BLaER1 treated with 17β-estradiol and CSF1 and Interleukin-3, amounts not matched to agents 10 nM and 100 nM (cell line): ENCODE measurements around the gene ULK1.
"Not testable (repeated sequence)": the region's sequence is repeated elsewhere in the genome, so short reads cannot be mapped to it uniquely, and the experiment has no call there.

Experiments
- H3K27ac ChIP-seq, 11 experiments: shearing (Covaris generic); formaldehyde crosslinking; 2 replicates each; pipeline ENCODE4 v1.8.1; 2022
- H3K27me3 ChIP-seq, 11 experiments: shearing (Covaris generic); formaldehyde crosslinking; 2 replicates each; pipeline ENCODE4 v1.8.1; 2022
- H3K36me3 ChIP-seq, 11 experiments: shearing (Covaris generic); formaldehyde crosslinking; 2 replicates each; pipeline ENCODE4 v1.8.1; 2022
- H3K4me1 ChIP-seq, 10 experiments: shearing (Covaris generic); formaldehyde crosslinking; 2 replicates each; pipeline ENCODE4 v1.8.1; 2022
- H3K4me2 ChIP-seq, 11 experiments: shearing (Covaris generic); formaldehyde crosslinking; 2 replicates each; pipeline ENCODE4 v1.8.1; 2022
- H3K4me3 ChIP-seq, 10 experiments: shearing (Covaris generic); formaldehyde crosslinking; 2 replicates each; pipeline ENCODE4 v1.8.1; 2022
- H3K9ac ChIP-seq, 11 experiments: shearing (Covaris generic); formaldehyde crosslinking; 2 replicates each; pipeline ENCODE4 v1.8.1; 2022
- H3K9me3 ChIP-seq, 11 experiments: shearing (Covaris generic); formaldehyde crosslinking; replicated peaks in 1 of 11; 2 replicates each; pipeline ENCODE4 v1.8.1; 2022
- H4K20me1 ChIP-seq, 11 experiments: shearing (Covaris generic); formaldehyde crosslinking; 2 replicates each; pipeline ENCODE4 v1.8.1; 2022
- Cebpa-rat ChIP-seq, 11 experiments: shearing (Covaris generic); IDR thresholded peaks; 2 replicates each; pipeline ENCODE4 v1.8.1; 2022

Gene ULK1

DNA sequence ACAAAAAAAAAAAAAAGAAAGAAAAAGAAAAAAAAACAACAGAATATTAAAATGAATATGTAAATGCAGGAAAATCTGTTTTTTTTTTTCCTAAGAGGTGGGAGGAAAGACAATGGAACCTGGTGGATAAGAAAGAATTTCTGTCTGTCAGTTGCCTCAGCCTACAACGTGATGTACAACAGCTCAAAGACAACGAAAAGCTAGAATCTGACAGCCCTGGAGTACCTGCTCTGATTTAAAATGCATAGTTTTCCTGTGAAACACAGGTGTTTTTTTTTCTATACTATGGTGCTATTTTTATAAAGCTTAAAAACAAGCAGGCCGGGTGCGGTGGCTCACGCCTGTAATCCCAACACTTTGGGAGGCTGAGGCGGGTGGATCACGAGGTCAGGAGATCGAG is 30.0 kb upstream of the ULK1 start:
- Histone ChIP-seq H3K27ac (no peak overlapping the region), H3K36me3 (no peaks in the 10 kb centered on the region), H3K9ac (no peak overlapping the region), H3K4me1 (peaks cover 9 to 53% (median 36%) of the 10 kb centered on the region in 10 experiments), H3K4me2 (no peak overlapping the region), H3K4me3 (no peak overlapping the region), H3K9me3 (no peaks in the 10 kb centered on the region), H4K20me1 (no peaks in the 10 kb centered on the region), H3K27me3 (no peaks in the 10 kb centered on the region)
- no peak for TF ChIP-seq Cebpa-rat (IDR thresholded peaks at IDR 0.05)

DNA sequence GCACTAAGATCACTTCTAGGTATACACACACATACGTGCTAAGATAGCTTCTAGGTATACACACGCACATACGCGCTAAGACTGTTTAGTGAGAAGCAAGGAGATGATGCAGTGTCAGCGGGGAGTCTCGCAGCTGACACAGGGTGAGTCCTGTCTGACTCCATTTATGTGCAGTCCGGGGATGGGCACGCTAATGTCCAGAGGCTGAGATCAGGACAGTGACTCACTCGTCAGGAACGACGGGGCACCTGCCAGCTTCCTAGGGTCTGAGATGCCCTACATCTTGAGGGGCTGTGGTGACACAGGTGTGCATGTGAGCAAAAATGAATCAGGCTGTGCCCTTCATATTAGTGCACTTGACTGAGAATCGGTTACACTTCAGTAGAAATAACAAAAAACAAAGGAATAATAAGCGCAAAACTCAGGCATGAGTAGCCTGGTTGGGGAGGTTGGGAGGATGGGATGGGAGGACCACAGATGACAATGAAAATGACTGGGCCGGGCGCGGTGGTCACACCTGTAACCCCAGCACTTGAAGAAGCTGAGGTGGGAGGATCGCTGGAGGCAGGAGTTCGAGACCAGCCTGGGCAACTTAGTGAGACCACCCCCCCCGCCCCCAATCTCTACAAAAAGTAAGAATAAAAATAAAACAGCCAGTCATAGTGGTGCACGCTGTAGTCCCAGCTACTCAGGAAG is 29.1 kb upstream of the ULK1 start:
- Histone ChIP-seq H3K9ac (no peak overlapping the region), H3K27ac (no peak overlapping the region), H3K4me2 (no peak overlapping the region), H3K9me3 (no peaks in the 10 kb centered on the region), H3K4me1 (peaks cover 8 to 52% (median 35%) of the 10 kb centered on the region in 10 experiments), H3K36me3 (no peaks in the 10 kb centered on the region), H4K20me1 (no peaks in the 10 kb centered on the region), H3K27me3 (no peaks in the 10 kb centered on the region), H3K4me3 (no peak overlapping the region)
- TF ChIP-seq Cebpa-rat (IDR thresholded peaks at IDR 0.05): no peak

DNA sequence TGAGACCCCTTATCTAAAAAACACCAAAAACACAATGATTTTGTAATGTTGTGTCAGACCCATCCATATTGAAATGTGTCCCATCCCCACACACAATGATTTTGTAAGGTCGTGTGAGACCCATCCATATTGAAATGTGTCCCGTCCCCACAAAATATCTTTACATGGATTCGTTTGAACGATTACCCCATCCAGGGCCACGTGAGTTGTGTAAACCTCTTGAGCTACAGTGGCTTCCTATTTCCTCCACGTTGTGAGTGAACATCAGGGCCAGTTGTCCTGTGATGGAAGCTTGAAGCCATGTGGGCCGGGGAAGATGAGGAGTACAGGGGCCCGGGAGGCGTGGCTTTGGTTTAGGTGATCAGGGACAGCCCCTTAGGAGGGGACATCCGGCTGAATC is 27.0 kb upstream of the ULK1 start:
- H3K4me3 ChIP-seq: no peak overlapping the region
- no peak overlapping the region for H3K4me2 ChIP-seq
- TF ChIP-seq Cebpa-rat (IDR thresholded peaks at IDR 0.05): no peak
- no peaks in the 10 kb centered on the region for H4K20me1 ChIP-seq
- H3K27ac ChIP-seq: no peak overlapping the region
- H3K9ac ChIP-seq: no peak overlapping the region
- H3K27me3 ChIP-seq: no peaks in the 10 kb centered on the region
- peaks cover 0 to 5% (median 0%) of the 10 kb centered on the region in 11 experiments; a peak in 5 of 22 replicates for H3K9me3 ChIP-seq
- no peaks in the 10 kb centered on the region for H3K36me3 ChIP-seq
- peaks cover 0 to 35% (median 17%) of the 10 kb centered on the region in 10 experiments; a peak in 17 of 20 replicates for H3K4me1 ChIP-seq

DNA sequence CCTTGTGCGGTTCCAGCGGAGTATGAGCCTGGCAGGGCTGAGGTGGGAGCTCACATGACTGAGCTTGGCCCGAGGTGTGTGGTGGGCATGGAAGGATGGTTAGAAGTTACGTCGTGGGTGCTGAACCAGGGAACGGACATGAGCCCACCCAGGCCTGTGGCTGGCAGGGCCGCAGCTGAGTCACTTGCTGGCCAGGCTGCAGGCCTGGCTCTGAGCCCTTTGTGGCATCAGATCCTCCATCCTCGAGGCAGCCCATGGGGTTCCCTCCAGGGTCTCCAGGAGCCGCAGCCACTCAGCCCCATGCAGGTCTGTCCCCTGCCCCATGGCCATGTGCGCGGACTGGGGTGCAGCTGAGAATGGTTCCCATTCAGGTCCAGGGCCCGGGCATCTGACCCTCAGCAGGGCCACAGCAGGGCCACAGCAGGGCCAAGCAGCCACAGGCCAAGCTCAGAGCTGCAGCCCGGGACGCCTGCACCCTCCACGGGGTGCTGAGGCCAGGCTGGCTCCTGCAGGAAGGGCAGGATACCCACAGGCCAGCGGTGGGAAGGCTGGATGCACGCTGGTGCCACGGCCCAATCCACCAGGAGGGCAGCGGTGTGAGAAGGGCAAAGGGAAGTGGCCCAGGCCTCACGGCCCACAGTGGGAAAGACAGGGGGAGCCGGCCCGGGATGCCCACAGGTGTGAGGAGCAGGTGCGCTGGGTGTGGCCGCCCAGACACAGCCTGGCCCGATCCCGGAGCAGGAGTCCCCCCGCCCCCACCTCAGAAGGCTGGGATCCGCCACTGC is 26.3 kb upstream of the ULK1 start:
- Histone ChIP-seq H3K9ac (no peak overlapping the region), H3K36me3 (no peaks in the 10 kb centered on the region), H3K4me3 (no peak overlapping the region), H4K20me1 (no peaks in the 10 kb centered on the region), H3K27me3 (no peaks in the 10 kb centered on the region), H3K27ac (no peak overlapping the region), H3K4me2 (no peak overlapping the region), H3K9me3 (peaks cover 0 to 11% (median under 1%) of the 10 kb centered on the region in 11 experiments; a peak in 10 of 22 replicates), H3K4me1 (peaks cover 0 to 30% (median 12%) of the 10 kb centered on the region in 10 experiments; a peak in 16 of 20 replicates)
- TF ChIP-seq Cebpa-rat (IDR thresholded peaks at IDR 0.05): no peak

DNA sequence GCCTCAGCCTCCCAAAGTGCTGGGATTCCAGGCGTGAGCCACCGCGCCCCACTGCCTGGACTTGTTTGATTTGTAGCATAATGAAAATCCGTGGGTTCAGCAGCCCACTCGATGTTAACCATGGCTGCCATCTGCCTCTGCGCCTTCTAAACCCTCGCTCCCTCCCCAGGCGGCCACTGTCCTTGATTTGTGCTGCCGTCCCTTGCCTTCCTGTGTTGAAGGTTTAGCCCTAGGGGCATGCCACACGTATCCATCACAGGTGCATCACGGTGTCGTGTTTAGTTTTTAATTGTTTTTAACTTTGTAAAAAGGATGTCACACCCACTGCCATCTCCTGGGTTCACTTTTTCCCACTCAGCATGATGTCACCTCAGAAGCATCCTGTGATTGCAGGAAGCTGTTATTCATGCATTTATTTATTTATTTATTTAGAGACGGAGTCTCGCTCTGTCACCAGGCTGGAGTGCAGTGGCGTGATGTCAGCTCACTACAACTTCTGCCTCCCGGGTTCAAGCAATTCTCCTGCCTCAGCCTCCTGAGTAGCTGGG is 24.5 kb upstream of the ULK1 start:
- Histone ChIP-seq H3K27ac (no peak overlapping the region), H3K36me3 (no peaks in the 10 kb centered on the region), H3K27me3 (no peaks in the 10 kb centered on the region), H3K4me1 (peaks cover 0 to 19% (median 3%) of the 10 kb centered on the region in 10 experiments; a peak in 6 of 20 replicates), H3K4me3 (no peak overlapping the region), H3K4me2 (peak overlapping the region in 1 of 11 experiments; percentile 33; a peak in 1 of 22 replicates), H4K20me1 (no peaks in the 10 kb centered on the region), H3K9ac (no peak overlapping the region), H3K9me3 (peaks cover 12 to 26% (median 16%) of the 10 kb centered on the region in 11 experiments; a peak in 21 of 22 replicates)
- TF ChIP-seq Cebpa-rat (IDR thresholded peaks at IDR 0.05): no peak

DNA sequence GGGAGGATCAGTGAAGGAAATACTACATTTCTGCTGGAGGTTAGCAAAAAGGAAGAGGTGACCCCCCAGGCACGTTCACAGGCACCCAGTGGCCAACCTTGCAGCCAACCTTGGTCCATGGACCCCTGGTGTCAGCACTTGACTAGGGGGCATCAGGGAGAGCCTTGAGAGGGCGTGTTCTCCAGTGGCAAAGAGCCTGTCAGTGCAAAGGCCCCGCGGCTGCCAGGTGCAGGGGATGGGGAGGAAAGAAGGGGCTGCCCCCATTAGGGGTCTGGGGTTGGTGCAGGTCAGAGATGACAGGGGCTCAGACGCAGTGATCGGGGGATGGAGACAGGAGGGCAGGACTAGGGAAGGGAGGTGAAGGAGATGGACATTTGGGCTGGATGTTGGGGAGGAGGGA is 22.7 kb upstream of the ULK1 start:
- TF ChIP-seq Cebpa-rat (IDR thresholded peaks at IDR 0.05): no peak
- H3K4me3 ChIP-seq: no peak overlapping the region
- H4K20me1 ChIP-seq: no peaks in the 10 kb centered on the region
- H3K9ac ChIP-seq: no peak overlapping the region
- no peak overlapping the region for H3K27ac ChIP-seq
- H3K4me2 ChIP-seq: no peak overlapping the region
- H3K27me3 ChIP-seq: no peaks in the 10 kb centered on the region
- H3K4me1 ChIP-seq: peaks cover 0 to 15% (median 3%) of the 10 kb centered on the region in 10 experiments; a peak in 6 of 20 replicates
- H3K36me3 ChIP-seq: no peaks in the 10 kb centered on the region
- peaks cover 12 to 26% (median 16%) of the 10 kb centered on the region in 11 experiments; a peak in 21 of 22 replicates for H3K9me3 ChIP-seq

DNA sequence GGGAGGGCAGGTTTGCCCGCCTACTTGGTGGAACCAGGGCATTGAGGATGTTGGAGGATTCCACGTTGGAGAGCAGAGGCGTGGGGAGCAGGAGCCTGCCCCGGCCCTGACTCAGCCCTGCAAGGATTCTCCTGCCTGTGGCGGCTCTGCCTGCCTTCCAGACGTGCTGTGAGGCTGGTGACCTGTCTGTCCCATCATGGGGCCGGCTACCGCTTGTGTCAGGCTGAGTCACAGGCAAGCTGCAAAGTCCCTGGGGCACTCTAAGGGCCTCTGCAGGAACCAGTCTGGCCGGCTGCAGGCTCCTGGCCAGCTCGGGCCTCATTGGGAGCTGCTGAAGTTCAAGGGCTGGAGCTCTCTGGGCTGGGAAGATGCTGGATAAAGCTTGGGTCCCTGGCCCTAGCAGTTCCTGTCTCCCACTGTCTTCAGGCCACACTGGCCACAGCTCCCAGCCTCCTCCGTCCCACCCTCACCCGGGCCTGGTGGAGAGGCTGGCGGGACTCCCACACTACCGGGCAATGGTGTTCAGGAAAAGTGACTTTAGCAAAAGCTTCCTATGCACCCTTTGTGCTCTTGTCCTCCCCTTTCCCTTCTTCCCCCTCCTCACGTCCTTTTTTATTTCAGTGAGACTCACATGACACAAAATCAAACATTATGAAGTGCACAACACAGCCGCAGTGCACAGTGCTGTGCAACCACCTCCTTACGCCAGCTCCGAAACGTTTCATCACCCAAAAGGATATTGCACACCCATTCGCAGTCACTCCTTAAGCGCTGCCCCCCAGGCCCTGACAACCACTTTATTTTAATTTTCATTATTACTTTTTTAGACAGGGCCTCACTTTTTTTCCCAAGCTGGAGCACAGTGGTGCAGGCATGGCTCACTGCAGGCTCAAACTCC is 22.0 kb upstream of the ULK1 start:
- Histone ChIP-seq H3K9me3 (peaks cover 12 to 26% (median 16%) of the 10 kb centered on the region in 11 experiments; a peak in 21 of 22 replicates), H3K4me3 (no peak overlapping the region), H3K9ac (no peak overlapping the region), H4K20me1 (no peaks in the 10 kb centered on the region), H3K36me3 (no peaks in the 10 kb centered on the region), H3K27me3 (no peaks in the 10 kb centered on the region), H3K4me2 (no peak overlapping the region), H3K4me1 (peaks cover 0 to 15% (median 3%) of the 10 kb centered on the region in 10 experiments; a peak in 6 of 20 replicates), H3K27ac (no peak overlapping the region)
- TF ChIP-seq Cebpa-rat (IDR thresholded peaks at IDR 0.05): no peak

DNA sequence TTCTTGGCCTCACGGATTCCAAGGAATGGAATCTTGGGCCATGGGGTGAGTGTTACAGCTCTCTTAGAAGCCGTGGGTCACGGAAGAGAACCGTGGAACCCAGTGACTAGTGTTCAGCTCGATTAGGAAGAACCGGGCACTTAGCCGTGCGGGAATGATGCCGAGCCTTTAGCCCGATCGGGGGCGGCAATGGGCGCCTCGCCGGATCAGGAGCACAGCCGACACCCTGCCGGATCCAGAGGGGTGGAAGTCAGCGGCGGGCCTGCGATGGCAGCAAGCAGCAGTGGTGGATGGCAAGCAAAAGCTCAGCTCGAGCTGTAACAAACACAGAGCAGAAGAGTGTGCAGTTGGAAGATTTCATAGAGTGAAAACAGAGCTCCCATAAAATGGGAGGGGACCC is 21.1 kb upstream of the ULK1 start:
- no peak overlapping the region for H3K4me3 ChIP-seq
- H4K20me1 ChIP-seq: no peaks in the 10 kb centered on the region
- no peaks in the 10 kb centered on the region for H3K36me3 ChIP-seq
- no peak for TF ChIP-seq Cebpa-rat (IDR thresholded peaks at IDR 0.05)
- H3K9me3 ChIP-seq: peaks cover 12 to 26% (median 16%) of the 10 kb centered on the region in 11 experiments; a peak in 21 of 22 replicates
- no peaks in the 10 kb centered on the region for H3K27me3 ChIP-seq
- no peak overlapping the region for H3K9ac ChIP-seq
- no peak overlapping the region for H3K4me2 ChIP-seq
- H3K4me1 ChIP-seq: peaks cover 0 to 11% (median 3%) of the 10 kb centered on the region in 10 experiments; a peak in 5 of 20 replicates
- H3K27ac ChIP-seq: no peak overlapping the region

DNA sequence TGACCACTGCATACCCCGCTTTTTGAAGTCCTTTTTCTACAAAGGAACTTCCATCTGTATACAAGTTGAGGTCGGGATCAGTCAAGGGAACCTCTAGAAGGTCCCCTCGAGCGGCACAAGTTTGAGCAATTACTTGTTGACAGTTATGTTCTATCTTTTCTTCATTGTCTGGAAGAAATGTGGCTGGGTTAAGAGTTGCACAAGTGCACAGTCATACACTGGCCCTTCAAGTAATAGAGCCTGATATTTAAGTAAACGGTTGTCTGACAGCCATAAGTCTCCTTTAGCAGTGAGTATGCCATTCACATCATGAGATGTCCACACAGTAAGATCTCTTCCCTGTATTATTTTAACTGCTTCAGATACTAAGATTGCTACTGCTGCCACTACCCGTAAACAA is 19.4 kb upstream of the ULK1 start:
- H3K27ac ChIP-seq, H4K20me1 ChIP-seq, H3K27me3 ChIP-seq, H3K4me3 ChIP-seq, H3K9ac ChIP-seq, H3K4me2 ChIP-seq, H3K36me3 ChIP-seq: not testable (repeated sequence)
- Histone ChIP-seq H3K4me1 (peaks cover 0 to 20% (median 8%) of the 10 kb centered on the region in 10 experiments; a peak in 10 of 20 replicates), H3K9me3 (peaks cover 12 to 26% (median 16%) of the 10 kb centered on the region in 11 experiments; a peak in 21 of 22 replicates)

DNA sequence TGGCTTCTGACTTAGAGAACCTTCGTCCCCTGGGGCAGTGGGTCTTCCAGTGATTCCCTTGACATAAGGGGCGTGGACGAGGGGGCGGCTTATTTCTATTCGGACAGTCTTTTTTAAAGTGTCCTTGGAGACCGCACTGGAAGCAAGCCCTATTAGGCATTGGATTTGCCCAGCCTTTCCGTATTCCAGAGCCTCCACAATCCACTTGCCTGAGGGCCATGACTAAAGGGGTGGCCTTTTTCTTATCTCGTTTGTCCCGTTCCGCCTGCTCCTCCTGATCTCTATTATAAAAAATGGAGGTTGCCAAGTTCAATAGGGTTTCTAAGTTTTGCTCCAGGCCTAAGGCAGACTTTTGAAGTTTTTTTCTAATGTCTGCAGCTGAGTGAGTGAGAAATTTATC is 17.2 kb upstream of the ULK1 start:
- not testable (repeated sequence) for H3K4me2 ChIP-seq, H4K20me1 ChIP-seq, H3K27ac ChIP-seq, H3K9ac ChIP-seq, H3K27me3 ChIP-seq, H3K36me3 ChIP-seq, H3K4me3 ChIP-seq
- Histone ChIP-seq H3K4me1 (peaks cover 0 to 19% (median 3%) of the 10 kb centered on the region in 10 experiments; a peak in 10 of 20 replicates), H3K9me3 (peaks cover 12 to 25% (median 16%) of the 10 kb centered on the region in 11 experiments; a peak in 21 of 22 replicates)

DNA sequence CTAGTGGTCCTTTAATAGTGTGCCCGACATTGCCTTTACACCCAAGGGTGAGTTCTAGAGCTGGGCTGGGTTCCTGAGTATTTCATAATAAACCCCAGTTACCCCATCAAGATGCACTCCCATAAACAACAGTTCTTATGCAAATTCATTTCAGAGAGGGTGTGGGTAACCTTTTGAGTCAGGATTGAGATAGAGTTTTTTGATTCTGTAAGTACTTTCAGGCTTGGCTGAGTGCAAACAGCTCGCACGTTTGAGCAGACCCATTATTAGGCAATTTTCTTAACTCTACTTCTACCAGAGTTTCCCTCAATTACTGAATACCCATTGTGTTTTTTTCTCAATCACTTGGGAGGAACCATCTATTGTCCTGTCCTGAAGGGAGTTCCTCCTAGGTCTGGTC is 16.0 kb upstream of the ULK1 start:
- not testable (repeated sequence) for H3K9ac ChIP-seq, H3K27ac ChIP-seq, H4K20me1 ChIP-seq, H3K36me3 ChIP-seq, H3K4me2 ChIP-seq, H3K4me3 ChIP-seq, H3K27me3 ChIP-seq
- H3K9me3 ChIP-seq: peaks cover 8 to 13% (median 11%) of the 10 kb centered on the region in 11 experiments; a peak in 21 of 22 replicates
- peaks cover 0 to 32% (median 11%) of the 10 kb centered on the region in 10 experiments; a peak in 15 of 20 replicates for H3K4me1 ChIP-seq
